IMR-90 (cell line): Measurements from ENCODE around the gene PTBP1. TPM values are rescaled to one million over a fixed set of nuclear protein-coding genes. Genes with fewer than 3 reads are reported as not detected.

ENCODE experiments used
- ATAC-seq: fragments of 200-7000 bp; cut with Tn5 transposase; 2 replicates; pipeline ENCODE4 v1.9.1; 2020; ENCODE audit warnings: low read depth, mild to moderate bottlenecking, moderate library complexity
- BruUV-seq: library from RNA; stranded (reverse); fragments of 400-500 nt; replicated peaks from 2 replicates; lab custom pipeline; 2021; lab: Mats Ljungman, UMichigan
- CTCF ChIA-PET: fragments of 300-600 bp; formaldehyde crosslinking; extraction: SDS; loops from one replicate; lab custom pipeline; 2021; ENCODE audit warnings: antibody characterized with exemption; lab: Yijun Ruan, JAX
- POLR2A ChIA-PET: fragments of 300-600 bp; sonication (Branson Sonifier 250); formaldehyde crosslinking; loops from one replicate; lab custom pipeline; 2022; ENCODE audit warnings: antibody characterized with exemption; ENCODE audit not compliant: unreplicated experiment; lab: Charles Lee
- DNase-seq: peaks from one replicate; pipeline ENCODE4 v3.0.0; 2013
- H2AFZ ChIP-seq: replicated peaks from 2 replicates; pipeline ENCODE3; 2013; ENCODE audit warnings: low read length, mild to moderate bottlenecking; ENCODE audit not compliant: poor library complexity
- H2AK5ac ChIP-seq: 2 replicates; pipeline ENCODE4 v1.6.1; 2013; ENCODE audit warnings: low read depth, low read length, inconsistent platforms
- H2AK9ac ChIP-seq: replicated peaks from 2 replicates; pipeline ENCODE3; 2013; ENCODE audit warnings: mild to moderate bottlenecking, low read depth, low read length, moderate library complexity; ENCODE audit not compliant: poor library complexity
- H2BK120ac ChIP-seq: 2 replicates; pipeline ENCODE4 v1.6.1; 2013; ENCODE audit warnings: low read depth, low read length, inconsistent platforms
- H2BK15ac ChIP-seq: 3 replicates; pipeline ENCODE4 v1.6.1; 2013; ENCODE audit warnings: low read depth, low read length, inconsistent platforms
- H2BK20ac ChIP-seq: 2 replicates; pipeline ENCODE4 v1.6.1; 2013; ENCODE audit warnings: low read depth, mild to moderate bottlenecking, inconsistent platforms, low read length, moderate library complexity
- H2BK5ac ChIP-seq: 2 replicates; pipeline ENCODE4 v1.6.1; 2013; ENCODE audit warnings: mild to moderate bottlenecking, low read depth, low read length, inconsistent platforms; ENCODE audit not compliant: poor library complexity, severe bottlenecking
- H3K14ac ChIP-seq: replicated peaks from 2 replicates; pipeline ENCODE4 v1.6.1; 2013; ENCODE audit warnings: low read depth, low read length, inconsistent platforms
- H3K18ac ChIP-seq: 2 replicates; pipeline ENCODE4 v1.6.1; 2013; ENCODE audit warnings: low read depth, low read length, control low read depth
- H3K23ac ChIP-seq: 2 replicates; pipeline ENCODE4 v1.6.1; 2013; ENCODE audit warnings: low read depth, low read length, inconsistent platforms
- H3K27ac ChIP-seq: 2 replicates; pipeline ENCODE4 v1.5.1; 2013; ENCODE audit warnings: mild to moderate bottlenecking, control low read depth, low read length; ENCODE audit not compliant: insufficient read depth
- H3K27me3 ChIP-seq: 2 replicates; pipeline ENCODE4 v1.6.1; 2013; ENCODE audit warnings: low read length; ENCODE audit not compliant: control insufficient read depth, insufficient read depth
- H3K36me3 ChIP-seq: 2 replicates; pipeline ENCODE4 v1.6.1; 2013; ENCODE audit warnings: low read length, mixed read lengths; ENCODE audit not compliant: control insufficient read depth, insufficient read depth
- H3K4ac ChIP-seq: 2 replicates; pipeline ENCODE4 v1.6.1; 2013; ENCODE audit warnings: low read depth, low read length, inconsistent platforms
- H3K4me1 ChIP-seq: 2 replicates; pipeline ENCODE4 v1.6.1; 2013; ENCODE audit warnings: low read length, mixed read lengths; ENCODE audit not compliant: control insufficient read depth, insufficient read depth
- H3K4me2 ChIP-seq: 2 replicates; pipeline ENCODE4 v1.6.1; 2013; ENCODE audit warnings: low read depth, mild to moderate bottlenecking, control low read depth, low read length, moderate library complexity
- H3K4me3 ChIP-seq: 2 replicates; pipeline ENCODE4 v1.5.1; 2013; ENCODE audit warnings: low read depth, mild to moderate bottlenecking, control low read depth, low read length, moderate library complexity; ENCODE audit not compliant: insufficient read depth
- H3K56ac ChIP-seq: 2 replicates; pipeline ENCODE4 v1.6.1; 2013; ENCODE audit warnings: low read length, inconsistent platforms; ENCODE audit not compliant: insufficient read depth; ENCODE audit errors: extremely low read depth
- H3K79me1 ChIP-seq, 2 experiments: 2 replicates each; pipeline ENCODE4 v1.6.1; 2013; ENCODE audit warnings: low read length in 2 of 2, inconsistent platforms in 1 of 2, low read depth in 1 of 2
- H3K9ac ChIP-seq: 2 replicates; pipeline ENCODE4 v1.6.1; 2013; ENCODE audit warnings: low read depth, low read length, control low read depth
- H3K9me1 ChIP-seq: 2 replicates; pipeline ENCODE4 v1.6.1; 2013; ENCODE audit warnings: low read length, inconsistent platforms; ENCODE audit not compliant: insufficient read depth
- H3K9me3 ChIP-seq: 2 replicates; pipeline ENCODE4 v1.6.1; 2013; ENCODE audit warnings: low read length; ENCODE audit not compliant: control insufficient read depth, insufficient read depth
- H4K20me1 ChIP-seq: 2 replicates; pipeline ENCODE4 v1.6.1; 2013; ENCODE audit warnings: low read length, inconsistent platforms; ENCODE audit not compliant: insufficient read depth
- H4K5ac ChIP-seq: 2 replicates; pipeline ENCODE4 v1.6.1; 2013; ENCODE audit warnings: mild to moderate bottlenecking, low read depth, low read length, control low read depth
- H4K8ac ChIP-seq, 2 experiments: 2 replicates each; pipeline ENCODE4 v1.6.1; 2013; ENCODE audit warnings: low read depth in 2 of 2, low read length in 2 of 2, control low read depth in 1 of 2, inconsistent platforms in 1 of 2
- H4K91ac ChIP-seq: 2 replicates; pipeline ENCODE4 v1.6.1; 2013; ENCODE audit warnings: low read depth, low read length, inconsistent platforms; ENCODE audit not compliant: insufficient read depth
- BHLHE40 ChIP-seq: fragments of 150-350 bp; IDR thresholded peaks from 2 replicates; pipeline ENCODE4 v1.6.1; 2016; ENCODE audit warnings: mild to moderate bottlenecking, low read depth, low read length
- CEBPB ChIP-seq: IDR thresholded peaks from 2 replicates; pipeline ENCODE4 v1.6.1; 2012; ENCODE audit warnings: low read depth, low read length, improper control_type of control experiment
- CHD1 ChIP-seq: IDR thresholded peaks from 2 replicates; pipeline ENCODE4 v1.6.1; 2012; ENCODE audit warnings: low read depth, low read length, improper control_type of control experiment
- CTCF ChIP-seq: conservative IDR thresholded peaks from 2 replicates; pipeline ENCODE4 v1.5.1; 2012; ENCODE audit warnings: mild to moderate bottlenecking, low read depth, low read length, improper control_type of control experiment
- FOS ChIP-seq: fragments of 150-350 bp; IDR thresholded peaks from 2 replicates; pipeline ENCODE4 v1.6.1; 2016; ENCODE audit warnings: low read depth, low read length
- MXI1 ChIP-seq: IDR thresholded peaks from 2 replicates; pipeline ENCODE4 v1.6.1; 2012; ENCODE audit warnings: low read depth, mild to moderate bottlenecking, low read length, moderate library complexity, borderline replicate concordance
- NFE2L2 ChIP-seq: fragments of 150-350 bp; IDR thresholded peaks from 2 replicates; pipeline ENCODE4 v1.6.1; 2016; ENCODE audit warnings: low read depth, mild to moderate bottlenecking, low read length
- POLR2A ChIP-seq: IDR thresholded peaks from 2 replicates; pipeline ENCODE4 v1.6.1; 2012; ENCODE audit warnings: mild to moderate bottlenecking, low read depth, low read length
- RAD21 ChIP-seq: IDR thresholded peaks from 2 replicates; pipeline ENCODE4 v1.6.1; 2012; ENCODE audit warnings: low read length, improper control_type of control experiment
- RCOR1 ChIP-seq: IDR thresholded peaks from 2 replicates; pipeline ENCODE4 v1.6.1; 2012; ENCODE audit warnings: mild to moderate bottlenecking, low read length, improper control_type of control experiment; ENCODE audit not compliant: insufficient replicate concordance
- RFX5 ChIP-seq: IDR thresholded peaks from 2 replicates; pipeline ENCODE4 v1.8.0; 2012; ENCODE audit warnings: low read depth, mild to moderate bottlenecking, low read length, moderate library complexity
- SMC3 ChIP-seq: fragments of 150-350 bp; IDR thresholded peaks from 2 replicates; pipeline ENCODE4 v1.6.1; 2016; ENCODE audit warnings: low read depth, mild to moderate bottlenecking, antibody characterized with exemption, low read length, moderate library complexity
- USF2 ChIP-seq: fragments of 150-350 bp; IDR thresholded peaks from 2 replicates; pipeline ENCODE4 v1.6.1; 2017; ENCODE audit warnings: mild to moderate bottlenecking, antibody characterized with exemption, low read length, low read depth
- WGBS, 2 experiments: methylation state at CpG; one replicate each; pipeline versions ENCODE4 v1.1.5 to v1.1.7; 2013; ENCODE audit warnings: missing lambda C conversion rate in 2 of 2; ENCODE audit not compliant: insufficient read length in 1 of 2; ENCODE audit errors: extremely low coverage in 2 of 2; 5-methylcytosine and 5-hydroxymethylcytosine counted together
- dilution Hi-C: fragments of 300-500 bp; cut with HindIII; formaldehyde crosslinking; loops from one replicate; pipeline ENCODE4 v1.14.3; 2018; ENCODE audit warnings: low sequenced_read_pairs; ENCODE audit not compliant: unreplicated experiment
- in situ Hi-C: fragments of 300-500 bp; cut with MboI; formaldehyde crosslinking; loops from 3 replicates; pipeline ENCODE4 v1.14.3; 2019; ENCODE audit warnings: low sequenced_read_pairs, inconsistent platforms, mixed read lengths
- intact Hi-C: fragments of 100-400 bp; cut with micrococcal nuclease; formaldehyde crosslinking; loops from 2 replicates; pipeline ENCODE4 v1.10.0; 2022
- polyA plus RNA-seq, 3 experiments: library from polyadenylated mRNA; depleted of rRNA; stranded (reverse); fragments of >200 nt; gene quantifications; 2 replicates each; pipeline ENCODE4 v1.2.3, GENCODE V29; 2012; ENCODE audit warnings: low replicate concordance in 1 of 3
- total RNA-seq: library from RNA; depleted of rRNA; stranded (reverse); fragments of >200 nt; gene quantifications from 2 replicates; pipeline ENCODE4 v1.2.3, GENCODE V29; 2012
- TF ChIP-seq, protein P1 (sequence below): fragments of 150-350 bp; IDR thresholded peaks from 2 replicates; pipeline ENCODE4 v1.6.1; 2016; ENCODE audit warnings: low read depth, mild to moderate bottlenecking, low read length, moderate library complexity, borderline replicate concordance

PTBP1 gene
- total and polyA plus RNA-seq, 2 of the 4 experiments (the other 2 are of a cell fraction), result 146 to 269 TPM

DNA sequence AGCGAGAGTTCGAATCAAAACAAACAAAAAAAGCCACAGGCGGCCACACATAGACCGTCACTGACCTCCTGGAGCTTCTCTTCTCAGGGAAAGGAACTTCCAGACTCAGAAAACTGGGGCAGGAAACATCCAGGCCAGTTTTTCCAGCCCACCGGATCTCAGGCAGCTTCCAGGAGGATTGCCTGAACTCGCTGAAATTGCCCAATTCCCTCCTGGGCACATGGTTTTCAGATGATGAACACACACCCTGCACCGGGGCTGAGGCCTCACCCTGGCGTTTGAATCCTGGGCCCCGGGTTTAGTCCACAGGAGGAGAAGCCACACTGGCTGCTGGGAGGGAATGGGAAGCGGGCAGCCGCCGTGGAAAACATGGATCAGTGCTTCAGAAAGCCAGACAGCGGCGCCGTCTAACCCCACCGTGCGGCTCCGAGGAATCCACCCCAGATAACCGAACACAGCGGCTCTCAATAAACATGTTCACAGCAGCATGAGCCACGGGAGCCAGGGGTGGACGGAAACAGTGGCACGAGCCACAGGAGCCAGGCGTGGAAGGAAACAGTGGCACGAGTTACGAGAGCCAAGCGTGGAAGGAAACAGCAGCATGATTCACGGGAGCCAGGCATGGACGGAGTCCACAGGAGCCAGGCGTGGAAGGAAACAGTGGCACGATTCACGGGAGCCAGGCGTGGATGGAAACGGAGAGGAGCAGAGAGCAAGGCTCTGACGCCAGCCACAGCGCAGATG lies 18.2 kb upstream of the PTBP1 start:
- Histone ChIP-seq H3K36me3 (no peaks in the 10 kb centered on the region), H3K9me3 (no peaks in the 10 kb centered on the region), H3K27me3 (no peaks in the 10 kb centered on the region), H2AK9ac (peak overlapping the region; percentile 98), H2BK120ac (peak overlapping the region; percentile 98), H3K4me1 (peaks cover 19% of the 10 kb centered on the region), H2BK20ac (peak overlapping the region; percentile 92), H3K79me1 (peaks cover 2 to 31% of the 10 kb centered on the region in 2 experiments; a peak in 2 of 4 replicates), H4K91ac (peak overlapping the region; percentile 92), H3K56ac (peak overlapping the region; percentile 32), H4K20me1 (peaks cover 3% of the 10 kb centered on the region; the same call in 1 of the 2 replicates), H2AFZ (peak overlapping the region; percentile 89), H3K27ac (peak overlapping the region; percentile 83), H3K9ac (peak overlapping the region; percentile 29), H4K8ac (peak overlapping the region; percentile 89 to 91), H3K4ac (peak overlapping the region; percentile 99), H3K9me1 (peaks cover 15% of the 10 kb centered on the region), H3K18ac (peak overlapping the region; percentile 49), H3K4me2 (no peak overlapping the region), H2BK15ac (peak overlapping the region; percentile 95; the same call in 2 of the 3 replicates), H4K5ac (peak overlapping the region; percentile 66), H2BK5ac (peak overlapping the region; percentile 88), H2AK5ac (peak overlapping the region; percentile 100), H3K14ac (peak overlapping the region; percentile 82), H3K23ac (peak overlapping the region; percentile 59; the same call in 1 of the 2 replicates), H3K4me3 (no peak overlapping the region)
- WGBS, 2 experiments, result 68% methylated on average over 27 of the region's 36 CpGs; no CpG with 5 or more reads in 1 of the 2 experiments
- POLR2A ChIA-PET, result no interaction called here
- in situ Hi-C loops, result loop anchor here (5.0 kb wide), 1 partner anchor 143 kb away; no protein-coding TSS in a partner anchor
- peak; percentile 85 for ATAC-seq
- intact Hi-C loops, result loop anchor here (5.0 kb wide), 1 partner anchor 203 kb away; the partner anchor contains the start of gene WDR18
- dilution Hi-C loops, result no loop called here
- peak; percentile 94 for DNase-seq
- CTCF ChIA-PET, result no interaction called here
- BruUV-seq, result no TSS peak
- TF ChIP-seq CEBPB (peak; percentile 98), POLR2A (no peak), RAD21 (no peak), RCOR1 (no peak), USF2 (peak; percentile 72), MXI1 (peak; percentile 85), CHD1 (no peak), BHLHE40 (peak; percentile 23; the same call in 1 of the 2 replicates), NFE2L2 (no peak), FOS (no peak), RFX5 (no peak), CTCF (no peak), SMC3 (no peak)
- TF ChIP-seq, protein P1, sequence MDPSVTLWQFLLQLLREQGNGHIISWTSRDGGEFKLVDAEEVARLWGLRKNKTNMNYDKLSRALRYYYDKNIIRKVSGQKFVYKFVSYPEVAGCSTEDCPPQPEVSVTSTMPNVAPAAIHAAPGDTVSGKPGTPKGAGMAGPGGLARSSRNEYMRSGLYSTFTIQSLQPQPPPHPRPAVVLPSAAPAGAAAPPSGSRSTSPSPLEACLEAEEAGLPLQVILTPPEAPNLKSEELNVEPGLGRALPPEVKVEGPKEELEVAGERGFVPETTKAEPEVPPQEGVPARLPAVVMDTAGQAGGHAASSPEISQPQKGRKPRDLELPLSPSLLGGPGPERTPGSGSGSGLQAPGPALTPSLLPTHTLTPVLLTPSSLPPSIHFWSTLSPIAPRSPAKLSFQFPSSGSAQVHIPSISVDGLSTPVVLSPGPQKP, result no peak
